Measurements from ENCODE around the gene GAREM2. TPM values are rescaled to one million over a fixed set of nuclear protein-coding genes. Genes with fewer than 3 reads are reported as not detected.

The GAREM2 gene
- polyA plus RNA-seq, 2 of the 4 experiments (the other 2 are of a cell fraction) = 5.1 to 5.9 TPM

DNA sequence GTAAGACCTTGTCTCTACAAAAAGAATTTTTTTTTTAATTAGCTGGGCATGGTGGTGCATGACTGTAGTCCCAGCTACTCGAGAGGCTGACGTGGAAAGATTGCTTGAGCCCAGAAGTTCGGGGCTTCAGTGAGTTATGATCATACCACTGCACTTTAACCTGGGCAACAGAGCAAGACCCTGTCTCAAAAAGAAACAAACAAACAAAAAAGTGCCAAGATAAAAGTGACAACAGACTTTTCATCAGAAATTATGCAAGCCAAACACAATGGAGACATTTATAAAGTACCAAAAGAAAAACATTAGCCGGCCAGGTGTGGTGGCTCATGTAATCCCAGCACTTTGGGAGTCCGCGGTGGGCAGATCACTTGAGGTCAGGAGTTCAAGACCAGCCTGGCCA lies 44.8 kb downstream of the GAREM2 start:
- no peak for FAIRE-seq
- ChIA-PET POLR2A (no interaction called here), CTCF (interaction anchor here (0.9 kb wide), 1 partner anchor 51 kb away, joined by 4 read pairs; no protein-coding TSS in a partner anchor)
- Histone ChIP-seq H3K4me2 (no peak overlapping the region), H3K4me3 (no peak overlapping the region), H3K27ac (no peak overlapping the region), H3K9me3 (peaks cover 15% of the 10 kb centered on the region), H3K4me1 (no peaks in the 10 kb centered on the region)
- DNase-seq (ENCODE audit: low read depth in 1 of 2, low spot score in 1 of 2) = no peak
- no peak for ATAC-seq
- TF ChIP-seq, protein P1, sequence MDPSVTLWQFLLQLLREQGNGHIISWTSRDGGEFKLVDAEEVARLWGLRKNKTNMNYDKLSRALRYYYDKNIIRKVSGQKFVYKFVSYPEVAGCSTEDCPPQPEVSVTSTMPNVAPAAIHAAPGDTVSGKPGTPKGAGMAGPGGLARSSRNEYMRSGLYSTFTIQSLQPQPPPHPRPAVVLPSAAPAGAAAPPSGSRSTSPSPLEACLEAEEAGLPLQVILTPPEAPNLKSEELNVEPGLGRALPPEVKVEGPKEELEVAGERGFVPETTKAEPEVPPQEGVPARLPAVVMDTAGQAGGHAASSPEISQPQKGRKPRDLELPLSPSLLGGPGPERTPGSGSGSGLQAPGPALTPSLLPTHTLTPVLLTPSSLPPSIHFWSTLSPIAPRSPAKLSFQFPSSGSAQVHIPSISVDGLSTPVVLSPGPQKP (IDR thresholded peaks at IDR 0.05; ENCODE audit: low read depth, low read length) = no peak
- 0 out of 2 replicates have a peak, but pooled peaks have one; percentile 49 for TF ChIP-seq KDM1A (IDR thresholded peaks at IDR 0.05; ENCODE audit: low read depth)
- no peak for TF ChIP-seq HEYL (CRISPR knock-in tag; IDR thresholded peaks at IDR 0.05)
- TF ChIP-seq, protein P2, sequence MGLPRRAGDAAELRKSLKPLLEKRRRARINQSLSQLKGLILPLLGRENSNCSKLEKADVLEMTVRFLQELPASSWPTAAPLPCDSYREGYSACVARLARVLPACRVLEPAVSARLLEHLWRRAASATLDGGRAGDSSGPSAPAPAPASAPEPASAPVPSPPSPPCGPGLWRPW (IDR thresholded peaks at IDR 0.05) = no peak
- WGBS (ENCODE audit: missing lambda C conversion rate) = 76% methylated on average over 6 of the region's 6 CpGs

DNA sequence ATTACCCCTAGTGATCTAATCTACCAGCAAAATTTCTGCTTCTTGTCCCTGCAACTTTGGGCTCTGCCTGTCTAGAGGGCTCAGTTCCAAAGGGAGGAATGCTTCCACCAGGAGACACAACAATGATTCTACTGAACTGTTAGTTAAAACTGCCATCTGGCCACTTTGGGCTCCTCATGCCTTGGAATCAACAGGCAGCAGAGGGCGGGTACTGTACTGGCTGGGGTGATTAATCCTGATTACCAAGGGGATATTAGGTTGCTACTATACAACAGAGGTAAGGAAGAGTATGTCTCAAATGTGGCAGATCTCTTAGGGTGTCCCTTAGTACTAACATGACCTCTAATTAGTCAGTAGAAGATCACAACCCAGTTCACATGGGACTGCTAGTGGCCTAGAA lies 50.1 kb downstream of the GAREM2 start:
- POLR2A ChIA-PET = no interaction called here
- Histone ChIP-seq H3K27ac (no peak overlapping the region), H3K4me1 (no peaks in the 10 kb centered on the region), H3K9me3 (peaks cover 25% of the 10 kb centered on the region), H3K4me2 (no peak overlapping the region), H3K4me3 (no peak overlapping the region)
- ATAC-seq (no peak), FAIRE-seq (no peak), DNase-seq (ENCODE audit: low read depth in 1 of 2, low spot score in 1 of 2) (no peak)
- CTCF ChIA-PET = interaction anchor here (1.7 kb wide), 1 partner anchor 38 kb away, joined by 6 read pairs; no protein-coding TSS in a partner anchor
- WGBS (ENCODE audit: missing lambda C conversion rate) = 100% methylated on average over 1 of the region's 1 CpG
- TF ChIP-seq, protein P3, sequence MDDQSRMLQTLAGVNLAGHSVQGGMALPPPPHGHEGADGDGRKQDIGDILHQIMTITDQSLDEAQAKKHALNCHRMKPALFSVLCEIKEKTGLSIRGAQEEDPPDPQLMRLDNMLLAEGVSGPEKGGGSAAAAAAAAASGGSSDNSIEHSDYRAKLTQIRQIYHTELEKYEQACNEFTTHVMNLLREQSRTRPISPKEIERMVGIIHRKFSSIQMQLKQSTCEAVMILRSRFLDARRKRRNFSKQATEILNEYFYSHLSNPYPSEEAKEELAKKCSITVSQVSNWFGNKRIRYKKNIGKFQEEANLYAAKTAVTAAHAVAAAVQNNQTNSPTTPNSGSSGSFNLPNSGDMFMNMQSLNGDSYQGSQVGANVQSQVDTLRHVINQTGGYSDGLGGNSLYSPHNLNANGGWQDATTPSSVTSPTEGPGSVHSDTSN (IDR thresholded peaks at IDR 0.05) = no peak
- TF ChIP-seq, protein P4, sequence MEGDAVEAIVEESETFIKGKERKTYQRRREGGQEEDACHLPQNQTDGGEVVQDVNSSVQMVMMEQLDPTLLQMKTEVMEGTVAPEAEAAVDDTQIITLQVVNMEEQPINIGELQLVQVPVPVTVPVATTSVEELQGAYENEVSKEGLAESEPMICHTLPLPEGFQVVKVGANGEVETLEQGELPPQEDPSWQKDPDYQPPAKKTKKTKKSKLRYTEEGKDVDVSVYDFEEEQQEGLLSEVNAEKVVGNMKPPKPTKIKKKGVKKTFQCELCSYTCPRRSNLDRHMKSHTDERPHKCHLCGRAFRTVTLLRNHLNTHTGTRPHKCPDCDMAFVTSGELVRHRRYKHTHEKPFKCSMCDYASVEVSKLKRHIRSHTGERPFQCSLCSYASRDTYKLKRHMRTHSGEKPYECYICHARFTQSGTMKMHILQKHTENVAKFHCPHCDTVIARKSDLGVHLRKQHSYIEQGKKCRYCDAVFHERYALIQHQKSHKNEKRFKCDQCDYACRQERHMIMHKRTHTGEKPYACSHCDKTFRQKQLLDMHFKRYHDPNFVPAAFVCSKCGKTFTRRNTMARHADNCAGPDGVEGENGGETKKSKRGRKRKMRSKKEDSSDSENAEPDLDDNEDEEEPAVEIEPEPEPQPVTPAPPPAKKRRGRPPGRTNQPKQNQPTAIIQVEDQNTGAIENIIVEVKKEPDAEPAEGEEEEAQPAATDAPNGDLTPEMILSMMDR (IDR thresholded peaks at IDR 0.05) = no peak
- TF ChIP-seq, protein P5, sequence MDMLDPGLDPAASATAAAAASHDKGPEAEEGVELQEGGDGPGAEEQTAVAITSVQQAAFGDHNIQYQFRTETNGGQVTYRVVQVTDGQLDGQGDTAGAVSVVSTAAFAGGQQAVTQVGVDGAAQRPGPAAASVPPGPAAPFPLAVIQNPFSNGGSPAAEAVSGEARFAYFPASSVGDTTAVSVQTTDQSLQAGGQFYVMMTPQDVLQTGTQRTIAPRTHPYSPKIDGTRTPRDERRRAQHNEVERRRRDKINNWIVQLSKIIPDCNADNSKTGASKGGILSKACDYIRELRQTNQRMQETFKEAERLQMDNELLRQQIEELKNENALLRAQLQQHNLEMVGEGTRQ (IDR thresholded peaks at IDR 0.05) = no peak
- TF ChIP-seq CHD4 (IDR thresholded peaks at IDR 0.05; ENCODE audit: borderline replicate concordance) (no peak), NFE2L2 (conservative IDR thresholded peaks at IDR 0.05; ENCODE audit: low read length) (no peak)

DNA sequence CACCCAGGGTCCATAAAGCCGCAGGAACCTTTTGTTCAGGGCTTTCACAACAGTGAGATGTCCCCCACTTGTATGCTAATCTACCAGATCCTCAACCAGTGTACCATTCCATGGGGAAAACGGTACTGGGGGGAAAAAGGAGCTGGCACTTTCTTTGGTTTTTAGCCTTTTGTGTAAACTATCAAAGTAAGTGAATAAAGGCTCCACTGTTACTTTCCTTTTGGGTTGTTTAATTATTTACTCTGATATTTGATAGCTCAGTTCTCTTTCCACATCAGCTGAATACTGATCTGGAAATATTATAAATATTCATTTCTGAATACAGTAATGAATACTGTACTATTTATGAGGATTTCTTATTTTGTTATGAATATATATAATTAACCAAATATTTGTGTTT lies 51.2 kb downstream of the GAREM2 start:
- H3K4me2 ChIP-seq = no peak overlapping the region
- ChIA-PET CTCF (interaction anchor here (1.7 kb wide), 1 partner anchor 39 kb away, joined by 6 read pairs; no protein-coding TSS in a partner anchor), POLR2A (no interaction called here)
- no peak overlapping the region for H3K4me3 ChIP-seq
- no peak for FAIRE-seq
- H3K9me3 ChIP-seq = peaks cover 17% of the 10 kb centered on the region
- no peak for DNase-seq (ENCODE audit: low read depth in 1 of 2, low spot score in 1 of 2)
- ATAC-seq = no peak
- WGBS (ENCODE audit: missing lambda C conversion rate) = 84% methylated on average over 2 of the region's 2 CpGs
- H3K4me1 ChIP-seq = no peaks in the 10 kb centered on the region
- TF ChIP-seq CBX8 (IDR thresholded peaks at IDR 0.05) (no peak), POLR2AphosphoS2 (conservative IDR thresholded peaks at IDR 0.05; ENCODE audit: low read length) (no peak), FOSB (CRISPR knock-in tag; IDR thresholded peaks at IDR 0.05) (no peak), KDM1A (IDR thresholded peaks at IDR 0.05; ENCODE audit: low read depth) (no peak), RAD21 (conservative IDR thresholded peaks at IDR 0.05 in 1 of 2, IDR thresholded peaks at IDR 0.05 in 1 of 2) (no peak), SREBF2 (IDR thresholded peaks at IDR 0.05) (no peak), PHF8 (IDR thresholded peaks at IDR 0.05; ENCODE audit: borderline replicate concordance, low read depth) (no peak)
- TF ChIP-seq, protein P6, sequence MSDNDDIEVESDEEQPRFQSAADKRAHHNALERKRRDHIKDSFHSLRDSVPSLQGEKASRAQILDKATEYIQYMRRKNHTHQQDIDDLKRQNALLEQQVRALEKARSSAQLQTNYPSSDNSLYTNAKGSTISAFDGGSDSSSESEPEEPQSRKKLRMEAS (IDR thresholded peaks at IDR 0.05) = no peak
- TF ChIP-seq, protein P4 (IDR thresholded peaks at IDR 0.05) = no peak
- no peak overlapping the region for H3K27ac ChIP-seq

All from A549 (cell line).